Measurements from ENCODE around the gene RNF213. TPM values are rescaled to one million over a fixed set of nuclear protein-coding genes. Genes with fewer than 3 reads are reported as not detected.

Gene RNF213
- total and polyA plus RNA-seq, 2 of the 8 experiments (the other 6 are each of a cell fraction or from before 2014, with no cell fraction given): 33.8 to 62.8 TPM

DNA sequence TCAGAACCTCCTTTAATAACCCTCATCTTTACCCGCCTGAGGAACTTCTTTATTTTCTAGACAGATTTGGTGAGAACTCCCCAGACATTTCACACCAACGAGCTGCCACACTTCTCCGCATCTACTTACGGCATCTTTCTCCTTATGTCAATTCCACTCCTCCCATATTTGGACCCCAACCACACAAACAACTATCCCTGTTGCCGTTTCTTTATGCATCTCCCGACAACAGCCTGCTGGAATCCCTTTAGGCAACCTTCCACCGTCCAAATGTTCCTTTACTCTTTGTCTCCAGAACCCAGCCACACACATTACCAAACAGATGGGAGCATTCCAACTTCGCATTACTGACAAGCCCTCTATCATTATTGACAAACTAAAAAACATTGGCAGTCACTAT lies 145.5 kb downstream of the RNF213 start (continued):
- TF ChIP-seq, protein P1, sequence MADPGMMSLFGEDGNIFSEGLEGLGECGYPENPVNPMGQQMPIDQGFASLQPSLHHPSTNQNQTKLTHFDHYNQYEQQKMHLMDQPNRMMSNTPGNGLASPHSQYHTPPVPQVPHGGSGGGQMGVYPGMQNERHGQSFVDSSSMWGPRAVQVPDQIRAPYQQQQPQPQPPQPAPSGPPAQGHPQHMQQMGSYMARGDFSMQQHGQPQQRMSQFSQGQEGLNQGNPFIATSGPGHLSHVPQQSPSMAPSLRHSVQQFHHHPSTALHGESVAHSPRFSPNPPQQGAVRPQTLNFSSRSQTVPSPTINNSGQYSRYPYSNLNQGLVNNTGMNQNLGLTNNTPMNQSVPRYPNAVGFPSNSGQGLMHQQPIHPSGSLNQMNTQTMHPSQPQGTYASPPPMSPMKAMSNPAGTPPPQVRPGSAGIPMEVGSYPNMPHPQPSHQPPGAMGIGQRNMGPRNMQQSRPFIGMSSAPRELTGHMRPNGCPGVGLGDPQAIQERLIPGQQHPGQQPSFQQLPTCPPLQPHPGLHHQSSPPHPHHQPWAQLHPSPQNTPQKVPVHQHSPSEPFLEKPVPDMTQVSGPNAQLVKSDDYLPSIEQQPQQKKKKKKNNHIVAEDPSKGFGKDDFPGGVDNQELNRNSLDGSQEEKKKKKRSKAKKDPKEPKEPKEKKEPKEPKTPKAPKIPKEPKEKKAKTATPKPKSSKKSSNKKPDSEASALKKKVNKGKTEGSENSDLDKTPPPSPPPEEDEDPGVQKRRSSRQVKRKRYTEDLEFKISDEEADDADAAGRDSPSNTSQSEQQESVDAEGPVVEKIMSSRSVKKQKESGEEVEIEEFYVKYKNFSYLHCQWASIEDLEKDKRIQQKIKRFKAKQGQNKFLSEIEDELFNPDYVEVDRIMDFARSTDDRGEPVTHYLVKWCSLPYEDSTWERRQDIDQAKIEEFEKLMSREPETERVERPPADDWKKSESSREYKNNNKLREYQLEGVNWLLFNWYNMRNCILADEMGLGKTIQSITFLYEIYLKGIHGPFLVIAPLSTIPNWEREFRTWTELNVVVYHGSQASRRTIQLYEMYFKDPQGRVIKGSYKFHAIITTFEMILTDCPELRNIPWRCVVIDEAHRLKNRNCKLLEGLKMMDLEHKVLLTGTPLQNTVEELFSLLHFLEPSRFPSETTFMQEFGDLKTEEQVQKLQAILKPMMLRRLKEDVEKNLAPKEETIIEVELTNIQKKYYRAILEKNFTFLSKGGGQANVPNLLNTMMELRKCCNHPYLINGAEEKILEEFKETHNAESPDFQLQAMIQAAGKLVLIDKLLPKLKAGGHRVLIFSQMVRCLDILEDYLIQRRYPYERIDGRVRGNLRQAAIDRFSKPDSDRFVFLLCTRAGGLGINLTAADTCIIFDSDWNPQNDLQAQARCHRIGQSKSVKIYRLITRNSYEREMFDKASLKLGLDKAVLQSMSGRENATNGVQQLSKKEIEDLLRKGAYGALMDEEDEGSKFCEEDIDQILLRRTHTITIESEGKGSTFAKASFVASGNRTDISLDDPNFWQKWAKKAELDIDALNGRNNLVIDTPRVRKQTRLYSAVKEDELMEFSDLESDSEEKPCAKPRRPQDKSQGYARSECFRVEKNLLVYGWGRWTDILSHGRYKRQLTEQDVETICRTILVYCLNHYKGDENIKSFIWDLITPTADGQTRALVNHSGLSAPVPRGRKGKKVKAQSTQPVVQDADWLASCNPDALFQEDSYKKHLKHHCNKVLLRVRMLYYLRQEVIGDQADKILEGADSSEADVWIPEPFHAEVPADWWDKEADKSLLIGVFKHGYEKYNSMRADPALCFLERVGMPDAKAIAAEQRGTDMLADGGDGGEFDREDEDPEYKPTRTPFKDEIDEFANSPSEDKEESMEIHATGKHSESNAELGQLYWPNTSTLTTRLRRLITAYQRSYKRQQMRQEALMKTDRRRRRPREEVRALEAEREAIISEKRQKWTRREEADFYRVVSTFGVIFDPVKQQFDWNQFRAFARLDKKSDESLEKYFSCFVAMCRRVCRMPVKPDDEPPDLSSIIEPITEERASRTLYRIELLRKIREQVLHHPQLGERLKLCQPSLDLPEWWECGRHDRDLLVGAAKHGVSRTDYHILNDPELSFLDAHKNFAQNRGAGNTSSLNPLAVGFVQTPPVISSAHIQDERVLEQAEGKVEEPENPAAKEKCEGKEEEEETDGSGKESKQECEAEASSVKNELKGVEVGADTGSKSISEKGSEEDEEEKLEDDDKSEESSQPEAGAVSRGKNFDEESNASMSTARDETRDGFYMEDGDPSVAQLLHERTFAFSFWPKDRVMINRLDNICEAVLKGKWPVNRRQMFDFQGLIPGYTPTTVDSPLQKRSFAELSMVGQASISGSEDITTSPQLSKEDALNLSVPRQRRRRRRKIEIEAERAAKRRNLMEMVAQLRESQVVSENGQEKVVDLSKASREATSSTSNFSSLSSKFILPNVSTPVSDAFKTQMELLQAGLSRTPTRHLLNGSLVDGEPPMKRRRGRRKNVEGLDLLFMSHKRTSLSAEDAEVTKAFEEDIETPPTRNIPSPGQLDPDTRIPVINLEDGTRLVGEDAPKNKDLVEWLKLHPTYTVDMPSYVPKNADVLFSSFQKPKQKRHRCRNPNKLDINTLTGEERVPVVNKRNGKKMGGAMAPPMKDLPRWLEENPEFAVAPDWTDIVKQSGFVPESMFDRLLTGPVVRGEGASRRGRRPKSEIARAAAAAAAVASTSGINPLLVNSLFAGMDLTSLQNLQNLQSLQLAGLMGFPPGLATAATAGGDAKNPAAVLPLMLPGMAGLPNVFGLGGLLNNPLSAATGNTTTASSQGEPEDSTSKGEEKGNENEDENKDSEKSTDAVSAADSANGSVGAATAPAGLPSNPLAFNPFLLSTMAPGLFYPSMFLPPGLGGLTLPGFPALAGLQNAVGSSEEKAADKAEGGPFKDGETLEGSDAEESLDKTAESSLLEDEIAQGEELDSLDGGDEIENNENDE (IDR thresholded peaks at IDR 0.05; ENCODE audit: insufficient replicate concordance, low read length): no peak
- TF ChIP-seq RFX5 (IDR thresholded peaks at IDR 0.05; ENCODE audit: borderline replicate concordance, low read depth, low read length) (no peak), CREB1 (IDR thresholded peaks at IDR 0.05) (no peak), SRF (IDR thresholded peaks at IDR 0.05; ENCODE audit: low read depth, low read length) (no peak), KDM4A (IDR thresholded peaks at IDR 0.05; ENCODE audit: low read depth, low read length, severe bottlenecking) (no peak)

Measured in H1 (cell line).